ENCODE results near the gene GRAMD1B. TPM values are rescaled to one million over a fixed set of nuclear protein-coding genes. Genes with fewer than 3 reads are reported as not detected.

GRAMD1B gene
- total RNA-seq, 1 donor from 2014 or later, result 15.0 TPM

- H3K27ac Mint-ChIP-seq, result no peak overlapping the region
- DNase-seq, result no peak
- CTCF ChIA-PET, result no interaction called here
Observed at GRCh38 chr11:123448823-123449222, 18.8 kb downstream of the GRAMD1B start.

GRCh38 chr11:123449436-123449835 is 19.4 kb downstream of the GRAMD1B start:
- intact Hi-C loops (cut with micrococcal nuclease), result no loop called here
- no peak overlapping the region for H3K27ac Mint-ChIP-seq
- H3K4me1 Mint-ChIP-seq, result peaks cover 4% of the 10 kb centered on the region
- POLR2A ChIA-PET, result no interaction called here
- no peak overlapping the region for H3K4me3 Mint-ChIP-seq
- H3K36me3 Mint-ChIP-seq (ENCODE audit: low read depth), result no peaks in the 10 kb centered on the region
- TF ChIP-seq, protein P1, sequence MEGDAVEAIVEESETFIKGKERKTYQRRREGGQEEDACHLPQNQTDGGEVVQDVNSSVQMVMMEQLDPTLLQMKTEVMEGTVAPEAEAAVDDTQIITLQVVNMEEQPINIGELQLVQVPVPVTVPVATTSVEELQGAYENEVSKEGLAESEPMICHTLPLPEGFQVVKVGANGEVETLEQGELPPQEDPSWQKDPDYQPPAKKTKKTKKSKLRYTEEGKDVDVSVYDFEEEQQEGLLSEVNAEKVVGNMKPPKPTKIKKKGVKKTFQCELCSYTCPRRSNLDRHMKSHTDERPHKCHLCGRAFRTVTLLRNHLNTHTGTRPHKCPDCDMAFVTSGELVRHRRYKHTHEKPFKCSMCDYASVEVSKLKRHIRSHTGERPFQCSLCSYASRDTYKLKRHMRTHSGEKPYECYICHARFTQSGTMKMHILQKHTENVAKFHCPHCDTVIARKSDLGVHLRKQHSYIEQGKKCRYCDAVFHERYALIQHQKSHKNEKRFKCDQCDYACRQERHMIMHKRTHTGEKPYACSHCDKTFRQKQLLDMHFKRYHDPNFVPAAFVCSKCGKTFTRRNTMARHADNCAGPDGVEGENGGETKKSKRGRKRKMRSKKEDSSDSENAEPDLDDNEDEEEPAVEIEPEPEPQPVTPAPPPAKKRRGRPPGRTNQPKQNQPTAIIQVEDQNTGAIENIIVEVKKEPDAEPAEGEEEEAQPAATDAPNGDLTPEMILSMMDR (IDR thresholded peaks at IDR 0.05), result no peak
- no peaks in the 10 kb centered on the region for H3K9me3 Mint-ChIP-seq
- ATAC-seq (ENCODE audit: low read depth) (no peak), DNase-seq (no peak)
- CTCF ChIA-PET, result no interaction called here
- no peaks in the 10 kb centered on the region for H3K27me3 Mint-ChIP-seq

More at GRCh38 chr11:123448823-123449222, 18.8 kb downstream of the GRAMD1B start:
- H3K4me3 Mint-ChIP-seq, result no peak overlapping the region
- H3K9me3 Mint-ChIP-seq, result no peaks in the 10 kb centered on the region
- peaks cover 4% of the 10 kb centered on the region for H3K4me1 Mint-ChIP-seq
- intact Hi-C loops (cut with micrococcal nuclease), result no loop called here
- ATAC-seq (ENCODE audit: low read depth), result no peak
- no peaks in the 10 kb centered on the region for H3K36me3 Mint-ChIP-seq (ENCODE audit: low read depth)
- TF ChIP-seq, protein P1 (IDR thresholded peaks at IDR 0.05), result no peak
- no peaks in the 10 kb centered on the region for H3K27me3 Mint-ChIP-seq
- POLR2A ChIA-PET, result no interaction called here

DNA sequence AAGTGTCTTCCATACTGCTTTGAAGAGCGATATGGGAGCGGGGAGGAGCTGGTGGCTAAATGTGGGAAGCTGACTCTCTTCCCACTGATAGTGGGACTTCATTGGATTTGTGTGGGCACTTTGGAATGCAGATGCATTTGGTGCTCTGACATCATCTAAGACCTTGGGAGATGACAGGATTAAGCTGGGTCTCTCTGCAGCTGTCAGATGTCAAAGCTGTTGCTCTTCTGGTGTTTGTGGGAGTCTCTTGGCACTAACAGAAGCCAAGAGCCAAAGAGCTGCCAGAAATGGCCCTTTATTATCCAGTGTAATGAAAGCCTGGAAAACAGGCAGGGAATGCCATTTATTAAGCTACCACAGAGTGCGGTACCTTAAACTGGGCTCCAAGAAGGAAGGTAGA is 20.6 kb downstream of the GRAMD1B start:
- Mint-ChIP-seq H3K36me3 (ENCODE audit: low read depth) (no peaks in the 10 kb centered on the region), H3K4me1 (peaks cover 4% of the 10 kb centered on the region), H3K9me3 (no peaks in the 10 kb centered on the region), H3K4me3 (no peak overlapping the region), H3K27me3 (no peaks in the 10 kb centered on the region), H3K27ac (no peak overlapping the region)
- no peak for ATAC-seq (ENCODE audit: low read depth)
- CTCF ChIA-PET, result no interaction called here
- intact Hi-C loops (cut with micrococcal nuclease), result no loop called here
- TF ChIP-seq, protein P1 (IDR thresholded peaks at IDR 0.05), result no peak
- POLR2A ChIA-PET, result no interaction called here
- DNase-seq, result no peak

GRCh38 chr11:123451183-123451781 is 21.2 kb downstream of the GRAMD1B start:
- intact Hi-C loops (cut with micrococcal nuclease), result no loop called here
- peaks cover 4% of the 10 kb centered on the region for H3K4me1 Mint-ChIP-seq
- ChIA-PET POLR2A (no interaction called here), CTCF (no interaction called here)
- no peaks in the 10 kb centered on the region for H3K27me3 Mint-ChIP-seq
- H3K9me3 Mint-ChIP-seq, result no peaks in the 10 kb centered on the region
- TF ChIP-seq, protein P1 (IDR thresholded peaks at IDR 0.05), result no peak
- H3K4me3 Mint-ChIP-seq, result no peak overlapping the region
- no peak for DNase-seq
- H3K27ac Mint-ChIP-seq, result no peak overlapping the region
- no peak for ATAC-seq (ENCODE audit: low read depth)
- no peaks in the 10 kb centered on the region for H3K36me3 Mint-ChIP-seq (ENCODE audit: low read depth)

GRCh38 chr11:123452794-123453193 is 22.7 kb downstream of the GRAMD1B start:
- POLR2A ChIA-PET, result no interaction called here
- H3K27me3 Mint-ChIP-seq, result no peaks in the 10 kb centered on the region
- H3K36me3 Mint-ChIP-seq (ENCODE audit: low read depth), result no peaks in the 10 kb centered on the region
- no peaks in the 10 kb centered on the region for H3K9me3 Mint-ChIP-seq
- no peak overlapping the region for H3K4me3 Mint-ChIP-seq
- intact Hi-C loops (cut with micrococcal nuclease), result no loop called here
- CTCF ChIA-PET, result no interaction called here
- no peak for ATAC-seq (ENCODE audit: low read depth)
- H3K27ac Mint-ChIP-seq, result no peak overlapping the region
- no peak for DNase-seq
- H3K4me1 Mint-ChIP-seq, result peaks cover 10% of the 10 kb centered on the region
- TF ChIP-seq, protein P1 (IDR thresholded peaks at IDR 0.05), result no peak

Measured in activated B cell treated with CpG ODN at 0.5 μM for 24 hours (primary cell).